Fibroblast of pulmonary artery (primary cell): ENCODE measurements around the gene FRMD7.

Experiments used
- DNase-seq: peaks from one replicate; pipeline ENCODE4 v3.0.0-alpha.2; 2010; ENCODE audit warnings: low read depth
- H3K4me3 ChIP-seq: replicated peaks from 2 replicates; pipeline ENCODE4 v1.5.1; 2011; ENCODE audit warnings: low read depth, mild to moderate bottlenecking, control low read depth, low read length, moderate library complexity
- CTCF ChIP-seq: IDR thresholded peaks from 2 replicates; pipeline ENCODE4 v1.5.1; 2011; ENCODE audit warnings: mild to moderate bottlenecking, control low read depth, low read length, inconsistent platforms; ENCODE audit errors: missing control alignments

The FRMD7 gene

GRCh38 chrX:132077912-132078311, 49.9 kb downstream of the FRMD7 start:
- no peak for TF ChIP-seq CTCF
- H3K4me3 ChIP-seq, result no peak overlapping the region
- no peak for DNase-seq

- no peak for DNase-seq
- no peak for TF ChIP-seq CTCF
- H3K4me3 ChIP-seq, result no peak overlapping the region
Observed at GRCh38 chrX:132077414-132077813, 50.4 kb downstream of the FRMD7 start.

- H3K4me3 ChIP-seq, result no peak overlapping the region
- peak; percentile 36 for DNase-seq
- TF ChIP-seq CTCF, result peak; percentile 36
Observed at GRCh38 chrX:132071254-132071653, 56.6 kb downstream of the FRMD7 start.

GRCh38 chrX:132068405-132068804, 59.4 kb downstream of the FRMD7 start:
- TF ChIP-seq CTCF, result no peak
- DNase-seq, result no peak
- H3K4me3 ChIP-seq, result no peak overlapping the region

GRCh38 chrX:132063862-132064261, 64.0 kb downstream of the FRMD7 start:
- H3K4me3 ChIP-seq, result no peak overlapping the region
- TF ChIP-seq CTCF, result no peak
- no peak for DNase-seq

- no peak for TF ChIP-seq CTCF
- no peak overlapping the region for H3K4me3 ChIP-seq
- no peak for DNase-seq
Observed at GRCh38 chrX:132063334-132063733, 64.5 kb downstream of the FRMD7 start.

- no peak for DNase-seq
- H3K4me3 ChIP-seq, result no peak overlapping the region
- TF ChIP-seq CTCF, result no peak
Observed at GRCh38 chrX:132059973-132060540, 67.8 kb downstream of the FRMD7 start.
